GM19452 (cell line): ENCODE data around the gene CRADD.

Source experiments
- ATAC-seq: cut with Tn5 transposase; IDR thresholded peaks from one replicate; pipeline ENCODE4 v1.9.1; 2021; ENCODE audit not compliant: unreplicated experiment

Gene CRADD

DNA sequence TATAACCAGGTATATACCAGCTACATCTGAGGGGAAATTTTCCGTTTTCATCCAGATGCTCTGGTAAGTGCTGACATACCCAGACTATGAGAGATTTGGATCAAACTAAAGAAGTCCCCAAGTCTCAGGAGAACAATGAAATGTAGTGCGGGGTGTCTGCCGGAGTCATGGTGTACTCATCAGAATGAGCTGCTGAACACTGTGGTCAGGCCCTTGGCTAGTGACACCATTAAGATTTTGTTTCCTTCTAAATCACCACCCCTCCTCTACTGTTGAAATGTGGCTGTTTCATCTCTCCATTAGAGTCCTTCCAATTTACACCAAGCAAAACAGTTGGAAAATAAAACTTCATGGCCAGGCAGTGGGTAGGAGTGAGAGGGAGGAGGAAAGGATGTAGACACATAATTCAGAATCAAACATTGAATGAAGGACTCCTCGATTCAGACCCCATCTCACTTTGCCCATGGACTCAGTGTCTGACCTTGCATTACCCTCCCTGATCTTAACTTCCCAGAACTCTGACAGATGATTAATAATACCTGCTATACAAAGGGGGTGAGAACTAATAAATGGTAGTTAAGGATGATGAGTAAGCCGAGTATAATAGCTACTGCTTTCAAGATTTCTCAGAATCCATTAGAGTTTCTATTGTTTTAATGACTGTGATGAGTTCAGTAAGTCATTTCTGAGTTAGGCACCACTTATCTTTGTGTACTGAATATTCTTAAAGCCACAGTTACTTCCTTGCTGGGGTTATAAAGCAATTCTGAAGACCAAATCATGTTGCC, 127.4 kb downstream of the CRADD start:
- ATAC-seq, result no peak

DNA sequence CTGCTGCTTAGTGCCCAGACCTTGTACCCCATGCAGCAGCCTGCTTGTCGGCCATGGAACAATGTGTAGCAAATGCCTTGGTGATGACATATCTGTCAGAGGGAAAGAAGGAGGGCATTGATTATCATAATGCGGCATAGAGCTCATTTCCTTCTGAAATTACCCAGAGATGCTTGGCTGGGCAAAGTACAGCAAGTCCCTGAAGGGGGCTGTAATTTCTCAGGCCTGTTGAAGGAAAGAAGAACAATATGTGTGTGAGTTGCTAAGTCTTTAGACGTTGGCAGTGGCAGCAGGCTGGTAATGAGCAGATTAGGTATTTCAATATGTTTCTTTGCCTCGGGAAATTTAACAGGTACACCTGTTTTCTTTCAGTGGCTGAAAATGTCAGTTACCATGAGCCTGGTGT, 128.6 kb downstream of the CRADD start:
- ATAC-seq, result no peak

- ATAC-seq, result no peak
Measured at GRCh38 chr12:93807354-93807753, 130.2 kb downstream of the CRADD start.

DNA sequence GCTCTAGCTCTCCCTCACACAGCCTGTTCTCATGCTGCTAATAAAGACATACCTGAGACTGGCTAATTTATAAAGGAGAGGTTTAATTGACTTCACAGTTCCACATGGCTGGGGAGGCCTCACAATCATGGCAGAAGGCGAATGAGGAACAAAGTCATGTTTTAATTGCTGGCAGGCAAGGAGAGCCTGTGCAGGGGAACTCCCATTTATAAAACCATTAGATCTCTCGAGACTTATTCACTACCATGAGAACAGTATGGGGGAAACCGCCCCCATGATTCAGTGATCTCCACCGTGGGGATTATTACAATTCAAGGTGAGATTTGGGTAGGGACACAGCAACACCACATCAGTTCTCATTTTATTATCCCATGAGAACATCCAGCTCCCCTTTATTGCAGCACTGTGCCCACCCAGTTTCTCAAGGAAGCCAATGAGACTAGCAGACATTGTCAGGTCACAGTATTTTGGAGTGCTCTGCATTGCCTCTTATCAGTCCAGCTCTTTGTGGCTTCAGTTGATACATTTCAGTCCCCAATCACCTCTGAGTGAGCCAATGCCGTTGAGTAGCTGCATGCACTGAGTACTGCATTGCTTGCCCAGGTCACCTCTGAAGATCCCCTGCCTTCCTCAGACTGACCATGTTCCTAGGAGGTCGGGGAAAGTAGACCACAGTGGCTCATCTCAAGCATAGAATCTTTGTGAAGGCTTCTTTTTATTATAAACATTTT, 131.2 kb downstream of the CRADD start:
- no peak for ATAC-seq

DNA sequence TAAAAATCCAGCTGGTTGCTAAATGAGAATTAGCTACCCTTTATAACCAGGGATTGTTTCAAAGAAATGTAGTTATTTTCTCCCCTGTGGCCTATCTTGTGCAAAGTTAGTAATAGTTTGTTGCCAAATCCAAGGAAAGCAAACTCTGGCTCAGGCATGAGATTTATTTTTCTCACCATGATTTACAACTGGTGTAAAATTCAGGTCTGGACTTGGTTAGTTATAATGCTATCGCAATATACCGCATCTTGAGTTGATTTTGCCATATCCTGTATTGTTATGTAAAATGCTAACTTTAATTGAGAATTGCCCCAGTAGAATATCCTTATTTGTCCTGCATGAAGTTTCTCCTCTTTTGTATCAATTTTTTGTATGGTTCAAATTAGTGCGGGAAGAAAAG, 135.5 kb downstream of the CRADD start:
- ATAC-seq, result no peak

DNA sequence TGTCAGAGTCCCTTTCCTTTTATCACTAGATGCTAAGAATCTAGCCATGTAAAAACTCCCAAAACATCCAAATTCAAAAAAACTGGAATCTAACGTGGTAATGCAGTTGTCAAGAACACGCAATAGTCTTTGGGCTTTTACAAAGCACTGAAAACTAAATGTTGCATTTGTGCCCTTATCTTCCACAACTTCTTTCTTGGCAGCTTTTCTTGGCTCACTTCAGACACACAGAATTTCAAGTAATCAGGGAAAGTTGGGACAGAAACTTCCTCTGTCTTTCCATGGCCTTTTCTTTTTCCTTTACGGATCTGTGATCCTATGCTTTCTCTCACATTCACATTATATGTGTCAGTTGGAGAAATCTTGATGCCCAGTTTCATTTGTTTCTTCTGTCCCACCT, 136.0 kb downstream of the CRADD start:
- ATAC-seq, result no peak

GRCh38 chr12:93813972-93814821, 137.0 kb downstream of the CRADD start:
- ATAC-seq, result no peak

- no peak for ATAC-seq
Measured at GRCh38 chr12:93818488-93819049, 141.4 kb downstream of the CRADD start.

DNA sequence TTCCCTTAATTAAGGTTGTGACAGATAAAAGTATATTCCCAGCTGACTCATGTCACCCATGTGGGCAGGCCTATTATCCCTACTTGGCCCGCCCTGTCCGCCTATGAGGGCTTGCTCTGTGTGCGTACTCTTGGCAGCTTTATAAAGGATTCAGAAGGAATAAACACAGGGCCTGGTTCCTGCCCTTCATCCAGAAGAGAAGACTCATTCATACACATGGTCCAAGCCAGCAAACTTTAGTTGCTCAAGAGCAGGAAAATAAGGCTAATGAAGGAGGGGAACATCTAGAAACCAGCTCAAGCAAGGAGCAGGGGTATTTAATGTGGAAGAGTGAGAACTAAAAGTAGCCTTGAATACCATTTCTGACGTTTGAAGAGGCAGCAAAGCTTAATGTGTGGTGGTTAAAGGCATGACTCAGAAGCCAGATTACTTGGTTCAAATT, 141.9 kb downstream of the CRADD start:
- no peak for ATAC-seq

DNA sequence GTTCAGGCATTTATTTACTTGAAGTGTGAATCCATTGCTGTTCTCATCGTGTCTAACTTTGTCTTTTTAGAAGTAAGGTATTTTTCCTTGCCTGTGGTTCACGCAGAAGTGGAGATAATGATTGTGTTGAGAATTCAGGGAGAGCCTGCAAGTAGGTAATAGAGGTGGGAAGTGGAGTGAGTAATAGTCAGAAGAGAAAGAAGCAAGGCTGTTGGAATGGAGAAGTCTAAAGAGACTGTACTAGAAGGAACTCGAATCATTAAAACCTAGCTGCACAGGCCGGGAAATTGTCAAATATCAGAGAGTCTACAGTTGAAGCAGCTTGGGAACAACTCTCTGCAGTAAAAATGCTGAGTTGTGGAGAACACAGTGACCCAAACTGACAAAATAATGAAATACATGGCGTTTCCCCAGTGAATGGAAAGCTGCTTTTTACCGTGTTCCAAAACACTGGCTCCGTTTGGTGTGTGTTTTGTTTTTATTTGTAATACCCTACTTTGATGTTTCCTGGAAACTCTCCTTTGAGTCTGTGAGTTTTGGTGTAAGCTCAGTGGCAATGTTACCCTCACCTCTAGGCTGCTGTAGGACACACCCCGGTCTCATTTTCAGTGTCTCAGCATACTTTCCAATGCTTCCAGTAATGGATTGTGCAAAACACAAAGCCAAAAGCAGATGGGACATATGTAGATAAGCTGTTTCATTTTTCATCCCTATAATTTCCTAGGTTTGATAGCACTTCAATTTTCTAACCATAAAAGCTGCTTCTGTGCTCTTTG, 146.6 kb downstream of the CRADD start:
- ATAC-seq, result no peak

DNA sequence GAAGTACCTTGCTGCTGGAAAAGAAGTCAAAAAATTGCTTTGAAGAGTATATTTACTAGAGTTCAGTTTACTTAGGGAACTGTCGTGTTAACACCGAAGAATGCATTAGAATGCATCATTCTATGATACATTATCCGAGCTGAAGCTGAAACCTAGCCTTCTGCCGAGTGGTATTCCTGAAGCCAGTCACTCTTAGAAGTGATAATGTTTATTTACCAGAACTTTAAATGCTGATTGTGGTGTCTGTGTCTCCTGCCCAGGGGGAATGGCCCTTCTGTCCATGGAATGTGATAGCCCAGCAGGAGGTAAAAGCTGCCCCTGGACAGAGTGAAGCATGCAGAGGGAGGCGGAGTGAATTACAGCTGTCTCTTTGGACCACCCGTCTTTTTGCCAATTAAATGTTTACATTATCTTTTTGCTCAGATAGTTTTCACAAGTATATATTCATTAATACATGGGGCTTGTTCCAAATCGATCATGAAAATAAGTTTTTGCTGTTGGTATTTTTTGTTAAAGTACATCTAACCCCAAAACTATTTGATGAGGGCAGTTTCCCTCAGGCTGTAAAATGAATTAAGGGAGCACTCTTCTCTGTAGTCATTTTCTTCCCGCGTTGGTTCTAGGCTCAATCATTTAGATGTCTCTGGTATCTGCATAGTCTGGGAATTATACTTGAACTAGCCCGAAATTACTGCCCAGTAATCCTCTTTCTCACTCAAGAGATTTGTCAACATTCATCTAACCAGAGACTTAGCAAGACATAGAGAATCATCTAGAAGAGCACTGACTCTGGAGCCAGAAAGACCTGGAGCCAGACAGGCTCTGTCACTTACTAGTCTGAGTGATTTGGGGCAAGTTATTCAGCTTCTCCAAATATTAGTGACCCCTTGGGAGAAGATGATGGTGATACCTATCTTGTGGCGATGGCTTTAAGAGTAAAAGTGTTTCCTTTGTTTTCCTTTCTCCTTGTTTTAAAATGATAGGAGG, 147.6 kb downstream of the CRADD start:
- no peak for ATAC-seq

GRCh38 chr12:93825501-93825888, 148.3 kb downstream of the CRADD start:
- no peak for ATAC-seq

- no peak for ATAC-seq
Measured at GRCh38 chr12:93825931-93826555, 148.9 kb downstream of the CRADD start.

GRCh38 chr12:93827179-93827578, 150.0 kb downstream of the CRADD start:
- no peak for ATAC-seq

DNA sequence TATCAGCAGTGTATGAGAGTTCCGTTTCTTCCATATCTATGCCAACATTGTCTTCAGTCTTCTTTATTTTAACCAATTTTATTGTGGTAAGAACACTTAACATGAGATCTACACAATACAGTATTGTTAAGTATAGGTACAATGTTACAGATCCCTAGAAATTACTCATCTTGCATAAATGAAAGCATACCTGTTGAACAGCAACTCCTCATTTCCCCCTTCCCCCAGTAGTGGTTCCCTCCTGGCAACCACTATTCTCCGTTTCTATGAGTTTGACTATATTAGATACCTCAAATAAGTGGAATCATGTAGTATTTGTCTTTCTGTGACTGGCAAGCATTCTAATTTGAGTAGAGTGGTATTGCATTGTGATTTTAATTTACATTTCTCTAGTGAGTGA, 150.5 kb downstream of the CRADD start:
- no peak for ATAC-seq

DNA sequence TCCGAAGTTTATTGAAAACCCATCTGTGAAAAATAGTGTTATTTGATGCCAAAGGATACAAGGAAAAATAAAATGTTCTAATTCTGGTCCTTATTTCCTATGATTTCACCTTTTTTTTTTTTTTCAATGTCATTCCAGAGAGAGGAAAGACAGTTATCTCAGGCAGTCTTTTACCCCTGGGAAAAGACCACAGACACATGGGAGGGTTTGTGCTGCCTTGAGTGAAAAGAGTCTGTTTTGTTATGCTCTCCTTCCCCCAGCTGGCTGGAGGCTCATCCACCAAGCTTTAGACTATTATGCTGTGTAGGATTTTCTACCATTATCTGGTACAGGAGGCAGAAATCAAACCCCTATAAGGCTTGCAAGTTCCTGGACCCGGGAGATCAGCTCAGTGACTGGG, 151.8 kb downstream of the CRADD start:
- no peak for ATAC-seq

DNA sequence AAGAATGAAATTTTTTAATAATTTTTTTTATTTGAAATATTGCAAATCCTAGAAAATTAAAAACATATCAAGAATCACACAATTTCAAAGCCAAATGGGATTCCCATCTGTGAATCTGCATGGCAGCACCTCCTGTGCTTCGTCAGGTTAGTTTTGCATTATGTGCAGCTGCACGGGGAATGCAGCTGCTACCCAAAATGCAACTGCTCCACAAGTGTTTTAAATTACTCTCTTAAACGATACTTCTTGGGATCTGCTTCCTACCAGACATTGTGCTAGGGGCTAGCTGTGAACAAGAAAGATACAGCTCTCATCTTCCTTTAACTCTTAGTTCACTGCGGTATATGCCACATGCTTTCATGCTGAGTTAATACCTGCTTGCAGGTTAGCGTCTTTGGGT, 154.2 kb downstream of the CRADD start:
- no peak for ATAC-seq

GRCh38 chr12:93832131-93832530, 155.0 kb downstream of the CRADD start:
- ATAC-seq, result no peak

DNA sequence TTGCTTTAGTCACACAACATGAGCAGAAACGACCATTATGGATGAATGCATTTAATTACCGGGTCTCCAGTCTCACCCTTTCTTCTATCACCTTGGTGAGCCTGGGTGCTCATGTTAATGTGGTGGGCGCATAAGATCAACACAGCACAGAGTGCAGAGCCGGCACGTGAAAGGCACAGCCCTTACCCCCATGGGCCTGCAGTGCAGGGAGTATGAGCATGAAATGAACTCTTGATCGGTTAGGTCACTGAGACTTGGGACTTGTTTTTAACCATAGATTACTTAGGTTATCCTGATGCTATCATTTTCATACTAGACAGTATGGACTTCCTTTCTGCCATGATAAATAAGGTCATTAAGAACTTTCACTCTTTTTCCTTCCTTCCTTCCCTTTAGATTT, 156.8 kb downstream of the CRADD start:
- no peak for ATAC-seq
